CD14-positive monocyte (primary cell): Measurements from ENCODE around the gene PFKP. TPM values are rescaled to one million over a fixed set of nuclear protein-coding genes. Genes with fewer than 3 reads are reported as not detected.

Source experiments
- DNase-seq, 3 donors: peaks; one replicate each; pipeline ENCODE4 v3.0.0-alpha.2; 2011 to 2022
- H2AFZ ChIP-seq: 2 replicates; pipeline ENCODE4 v1.6.0; 2012; ENCODE audit warnings: mild to moderate bottlenecking, low read depth, low read length, inconsistent platforms; ENCODE audit not compliant: insufficient read depth, poor library complexity, severe bottlenecking
- H3K27ac ChIP-seq, 2 donors: 1 replicate in 1 of 2; 2 replicates in 1 of 2; pipeline ENCODE4 v1.5.1; 2012 to 2013; ENCODE audit warnings: low read length in 2 of 2, control low read depth in 1 of 2, inconsistent platforms in 1 of 2, low read depth in 1 of 2, mild to moderate bottlenecking in 1 of 2
- H3K27me3 ChIP-seq, 2 donors: one replicate each; pipeline versions ENCODE4 v1.6.0 to v1.6.1; 2011 to 2013; ENCODE audit warnings: low read length in 2 of 2; ENCODE audit not compliant: control insufficient read depth in 2 of 2, insufficient read depth in 2 of 2
- H3K36me3 ChIP-seq, 2 donors: replicated peaks in 1 of 2; 1 replicate in 1 of 2; 2 replicates in 1 of 2; pipeline versions ENCODE4 v1.5.1 to v1.6.1; 2012 to 2013; ENCODE audit warnings: low read length in 2 of 2, control low read depth in 1 of 2, inconsistent platforms in 1 of 2, mild to moderate bottlenecking in 1 of 2; ENCODE audit not compliant: insufficient read depth in 2 of 2, control insufficient read depth in 1 of 2
- H3K4me1 ChIP-seq, 2 donors: 1 replicate in 1 of 2; 2 replicates in 1 of 2; pipeline versions ENCODE4 v1.5.1 to v1.6.1; 2012 to 2013; ENCODE audit warnings: low read length in 2 of 2, control low read depth in 1 of 2, inconsistent platforms in 1 of 2, mild to moderate bottlenecking in 1 of 2, moderate library complexity in 1 of 2; ENCODE audit not compliant: insufficient read depth in 2 of 2, control insufficient read depth in 1 of 2
- H3K4me2 ChIP-seq: replicated peaks from 2 replicates; pipeline ENCODE3; 2012; ENCODE audit warnings: low read length, moderate library complexity, mild to moderate bottlenecking; ENCODE audit not compliant: poor library complexity, severe bottlenecking; ENCODE audit errors: extremely low read depth
- H3K4me3 ChIP-seq, 3 experiments: fragments of 200-600 bp in 1 of 3; sonication (generic) in 1 of 3; replicated peaks in 1 of 3; 1 replicate in 2 of 3; 2 replicates in 1 of 3; pipeline ENCODE4 v1.5.1; 2011 to 2013; ENCODE audit warnings: low read length in 3 of 3, mild to moderate bottlenecking in 3 of 3, control low read depth in 2 of 3, low read depth in 2 of 3, inconsistent platforms in 1 of 3, moderate library complexity in 1 of 3
- H3K79me2 ChIP-seq: 2 replicates; pipeline ENCODE4 v1.6.0; 2012; ENCODE audit warnings: mild to moderate bottlenecking, control low read depth, inconsistent platforms, low read length, moderate library complexity; ENCODE audit not compliant: insufficient read depth
- H3K9ac ChIP-seq: 2 replicates; pipeline ENCODE4 v1.6.0; 2017; ENCODE audit warnings: low read length, mild to moderate bottlenecking; ENCODE audit not compliant: insufficient read depth, poor library complexity, severe bottlenecking
- H3K9me3 ChIP-seq, 2 donors: replicated peaks in 1 of 2; 1 replicate in 1 of 2; 2 replicates in 1 of 2; pipeline versions ENCODE4 v1.5.1 to v1.6.1; 2012 to 2013; ENCODE audit warnings: low read length in 2 of 2, control low read depth in 1 of 2; ENCODE audit not compliant: control insufficient read depth in 1 of 2, insufficient read depth in 1 of 2
- H4K20me1 ChIP-seq: 2 replicates; pipeline ENCODE4 v1.6.0; 2012; ENCODE audit warnings: mild to moderate bottlenecking, low read length, control low read depth, moderate library complexity; ENCODE audit not compliant: insufficient read depth
- H3K27ac Mint-ChIP-seq, 7 donors: one replicate each; pipeline ENCODE4 v1.8.0; 2020; ENCODE audit warnings: mild to moderate bottlenecking in 7 of 7, mixed read lengths in 7 of 7, moderate library complexity in 6 of 7, inconsistent platforms in 2 of 7
- H3K27me3 Mint-ChIP-seq, 3 donors: one replicate each; pipeline ENCODE4 v1.8.0; 2021 to 2022; ENCODE audit warnings: low read depth in 3 of 3, mild to moderate bottlenecking in 3 of 3, mixed read lengths in 3 of 3, moderate library complexity in 3 of 3, inconsistent platforms in 1 of 3
- H3K36me3 Mint-ChIP-seq, 2 donors: one replicate each; pipeline ENCODE4 v1.8.0; 2020; ENCODE audit warnings: mixed read lengths in 2 of 2, inconsistent platforms in 1 of 2, mild to moderate bottlenecking in 1 of 2
- H3K4me1 Mint-ChIP-seq: one replicate; pipeline ENCODE4 v1.8.0; 2020; ENCODE audit warnings: mild to moderate bottlenecking, mixed read lengths
- H3K4me3 Mint-ChIP-seq, 2 donors: one replicate each; pipeline ENCODE4 v1.8.0; 2020; ENCODE audit warnings: mild to moderate bottlenecking in 2 of 2, mixed read lengths in 2 of 2, moderate library complexity in 1 of 2
- H3K9me3 Mint-ChIP-seq, 7 donors: one replicate each; pipeline ENCODE4 v1.8.0; 2020 to 2022; ENCODE audit warnings: mixed read lengths in 7 of 7, mild to moderate bottlenecking in 6 of 7, moderate library complexity in 6 of 7, inconsistent platforms in 2 of 7
- WGBS: methylation state at CpG from one replicate; pipeline ENCODE4 v1.1.5; 2013; ENCODE audit warnings: missing lambda C conversion rate; ENCODE audit not compliant: insufficient coverage; 5-methylcytosine and 5-hydroxymethylcytosine counted together
- intact Hi-C, 2 donors: fragments of 100-400 bp; cut with micrococcal nuclease; formaldehyde crosslinking; loops; one replicate each; pipeline versions ENCODE4 v1.15.0 to v1.15.1; 2023
- polyA plus RNA-seq, 3 donors: library from polyadenylated mRNA; depleted of rRNA in 1 of 3; unstranded in 2 of 3; stranded (reverse) in 1 of 3; fragments of 300-500 nt in 2 of 3; fragments of >200 nt in 1 of 3; fragmentation: Illumina TruSeq in 2 of 3; gene quantifications; 1 replicate in 2 of 3; 2 replicates in 1 of 3; pipeline ENCODE4 v1.2.3, GENCODE V29; 2012 to 2021
- TF ChIP-seq, protein P1 (sequence below): fragments of 200-600 bp; IDR thresholded peaks from one replicate; pipeline ENCODE4 v1.8.0; 2022; ENCODE audit warnings: antibody characterized with exemption, mild to moderate bottlenecking

PFKP gene
- polyA plus RNA-seq, 3 donors = 6.5 to 14.2 (median 8.1) TPM

DNA sequence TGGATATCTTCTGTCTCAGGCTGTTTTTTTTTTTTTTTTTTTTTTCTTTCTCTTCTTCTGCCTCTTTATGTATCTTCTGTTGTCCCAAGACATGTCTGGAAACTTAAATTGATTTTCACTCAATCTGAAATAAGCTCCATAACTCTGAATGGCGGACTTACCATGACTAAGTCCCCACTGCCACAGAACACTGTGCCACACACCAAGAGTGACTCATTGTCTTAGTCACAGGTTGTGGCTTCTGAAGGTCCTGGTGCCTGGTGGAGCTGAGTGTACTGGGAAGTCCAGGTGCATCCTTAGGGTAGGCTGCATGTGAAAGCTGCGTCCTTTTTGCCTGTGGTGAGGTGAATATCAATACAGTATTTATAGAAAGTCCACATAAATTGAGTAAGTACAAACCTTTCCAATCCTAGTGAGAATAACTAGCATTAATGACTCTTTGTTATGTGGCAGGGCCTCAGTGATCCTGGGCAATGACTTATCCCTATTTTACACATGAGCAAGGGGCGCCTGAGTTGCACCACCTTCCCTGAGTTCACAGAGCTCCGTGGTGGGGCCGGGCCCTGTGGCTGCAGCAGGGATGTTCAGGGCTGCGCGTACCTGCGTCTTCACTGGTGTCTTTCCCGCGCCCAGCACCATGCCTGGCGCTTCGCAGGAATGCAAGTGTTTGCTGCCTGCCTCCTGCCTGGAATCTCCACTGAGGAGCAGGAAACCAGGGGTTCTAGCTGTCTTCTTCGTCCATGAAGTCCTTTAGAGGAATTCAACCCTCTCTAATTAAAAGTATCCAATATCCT lies 4.3 kb downstream of the PFKP start:
- peaks cover 46% of the 10 kb centered on the region for H3K79me2 ChIP-seq
- intact Hi-C loops = no loop called here
- H3K4me2 ChIP-seq = no peak overlapping the region
- TF ChIP-seq, protein P1, sequence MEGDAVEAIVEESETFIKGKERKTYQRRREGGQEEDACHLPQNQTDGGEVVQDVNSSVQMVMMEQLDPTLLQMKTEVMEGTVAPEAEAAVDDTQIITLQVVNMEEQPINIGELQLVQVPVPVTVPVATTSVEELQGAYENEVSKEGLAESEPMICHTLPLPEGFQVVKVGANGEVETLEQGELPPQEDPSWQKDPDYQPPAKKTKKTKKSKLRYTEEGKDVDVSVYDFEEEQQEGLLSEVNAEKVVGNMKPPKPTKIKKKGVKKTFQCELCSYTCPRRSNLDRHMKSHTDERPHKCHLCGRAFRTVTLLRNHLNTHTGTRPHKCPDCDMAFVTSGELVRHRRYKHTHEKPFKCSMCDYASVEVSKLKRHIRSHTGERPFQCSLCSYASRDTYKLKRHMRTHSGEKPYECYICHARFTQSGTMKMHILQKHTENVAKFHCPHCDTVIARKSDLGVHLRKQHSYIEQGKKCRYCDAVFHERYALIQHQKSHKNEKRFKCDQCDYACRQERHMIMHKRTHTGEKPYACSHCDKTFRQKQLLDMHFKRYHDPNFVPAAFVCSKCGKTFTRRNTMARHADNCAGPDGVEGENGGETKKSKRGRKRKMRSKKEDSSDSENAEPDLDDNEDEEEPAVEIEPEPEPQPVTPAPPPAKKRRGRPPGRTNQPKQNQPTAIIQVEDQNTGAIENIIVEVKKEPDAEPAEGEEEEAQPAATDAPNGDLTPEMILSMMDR = no peak
- Mint-ChIP-seq H3K4me3 (no peak overlapping the region), H3K27ac (peak overlapping the region in 1 of 7 donors; percentile 43), H3K4me1 (peaks cover 11% of the 10 kb centered on the region), H3K27me3 (peaks cover 5 to 18% (median 10%) of the 10 kb centered on the region in 3 donors), H3K36me3 (peaks cover 8 to 12% of the 10 kb centered on the region in 2 donors), H3K9me3 (peaks cover 0 to 5% (median 0%) of the 10 kb centered on the region in 7 donors)
- no peak overlapping the region for H2AFZ ChIP-seq
- H3K9ac ChIP-seq = no peak overlapping the region
- 89% methylated on average over 10 of the region's 13 CpGs for WGBS
- H3K27me3 ChIP-seq = peaks cover 5 to 9% of the 10 kb centered on the region in 2 donors
- H3K9me3 ChIP-seq = no peaks in the 10 kb centered on the region
- H3K27ac ChIP-seq = no peak overlapping the region
- H3K4me3 ChIP-seq = no peak overlapping the region
- peak in 2 of 3 donors; percentile 45 to 73 for DNase-seq
- peaks cover 11 to 33% of the 10 kb centered on the region in 2 donors for H3K4me1 ChIP-seq
- no peaks in the 10 kb centered on the region for H3K36me3 ChIP-seq
- no peaks in the 10 kb centered on the region for H4K20me1 ChIP-seq

DNA sequence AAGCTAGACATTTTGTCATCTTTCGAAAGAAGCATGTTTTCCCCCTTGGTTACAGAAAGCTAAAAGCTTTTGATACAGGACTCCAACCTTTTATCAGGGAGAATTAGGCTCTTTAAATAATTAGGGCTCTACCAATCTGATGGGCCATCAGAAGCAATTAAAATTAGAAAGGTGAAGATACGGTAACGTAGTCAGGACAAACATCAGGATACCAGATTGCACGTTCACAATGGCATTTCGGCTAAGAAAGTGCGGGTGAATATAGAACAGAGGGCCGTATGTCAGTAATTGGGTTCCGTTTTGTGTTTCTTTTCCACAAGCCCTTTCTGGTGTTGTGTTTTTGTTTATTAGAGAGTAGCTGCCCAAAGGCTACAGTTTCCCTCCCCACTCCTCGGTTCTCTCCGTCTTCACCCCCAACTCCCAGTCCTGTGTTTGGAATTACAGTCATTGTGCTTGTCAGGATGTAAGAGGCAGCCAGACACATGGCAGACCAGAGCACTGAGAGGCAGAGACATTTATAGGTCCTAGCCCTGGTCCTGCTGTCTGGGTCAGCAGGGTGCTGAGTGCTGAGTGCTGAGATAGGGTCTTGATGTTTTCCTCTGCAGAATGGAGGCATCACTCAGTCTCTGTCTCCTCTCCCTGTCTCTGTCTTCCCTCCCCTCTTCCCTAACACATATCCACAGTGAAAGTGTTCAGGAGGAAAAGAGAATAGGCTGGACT lies 5.5 kb downstream of the PFKP start:
- intact Hi-C loops = no loop called here
- no peak overlapping the region for H3K4me3 Mint-ChIP-seq
- H3K9ac ChIP-seq = no peak overlapping the region
- no peak overlapping the region for H3K4me3 ChIP-seq
- peak overlapping the region in 1 of 7 donors; percentile 27 for H3K27ac Mint-ChIP-seq
- H3K9me3 ChIP-seq = no peaks in the 10 kb centered on the region
- H3K4me1 ChIP-seq = peaks cover 7 to 21% of the 10 kb centered on the region in 2 donors
- no peak for DNase-seq
- no peaks in the 10 kb centered on the region for H4K20me1 ChIP-seq
- H3K27me3 ChIP-seq = peaks cover 0 to under 1% of the 10 kb centered on the region in 2 donors
- H3K79me2 ChIP-seq = peaks cover 46% of the 10 kb centered on the region
- WGBS = 98% methylated on average over 7 of the region's 10 CpGs
- H3K4me2 ChIP-seq = no peak overlapping the region
- TF ChIP-seq, protein P1 = no peak
- H3K36me3 Mint-ChIP-seq = peaks cover 12% of the 10 kb centered on the region in 2 donors
- no peak overlapping the region for H2AFZ ChIP-seq
- H3K4me1 Mint-ChIP-seq = peaks cover 11% of the 10 kb centered on the region
- peaks cover 0 to 2% (median 0%) of the 10 kb centered on the region in 7 donors for H3K9me3 Mint-ChIP-seq
- H3K27ac ChIP-seq = no peak overlapping the region
- H3K36me3 ChIP-seq = no peaks in the 10 kb centered on the region
- peaks cover 1 to 7% (median 4%) of the 10 kb centered on the region in 3 donors for H3K27me3 Mint-ChIP-seq
